Measurements from ENCODE around the gene MYO1C.
"Not testable (repeated sequence)": the region's sequence is repeated elsewhere in the genome, so short reads cannot be mapped to it uniquely, and the experiment has no call there.

The MYO1C gene

GRCh38 chr17:1464186-1464585 lies 28.3 kb downstream of the MYO1C start:
- no peak for DNase-seq (ENCODE audit: low read depth in 2 of 2)

GRCh38 chr17:1462164-1463112 lies 30.0 kb downstream of the MYO1C start:
- no peak for DNase-seq (ENCODE audit: low read depth in 2 of 2)

GRCh38 chr17:1461198-1461944 lies 31.1 kb downstream of the MYO1C start:
- DNase-seq (ENCODE audit: low read depth in 2 of 2): no peak

GRCh38 chr17:1460233-1460632 lies 32.3 kb downstream of the MYO1C start:
- DNase-seq (ENCODE audit: low read depth in 2 of 2): no peak

- DNase-seq (ENCODE audit: low read depth in 2 of 2): peak; percentile 95 to 98
These were observed 36.5 kb downstream of the MYO1C start, which contains the start of gene CRK for GRCh38 chr17:1455797-1456599. Gene CRK, minus strand, starts transcription at chr17:1456232. Its CDS starts 115 bp downstream, at chr17:1456117.

GRCh38 chr17:1455291-1455796 lies 37.1 kb downstream of the MYO1C start:
- no peak for DNase-seq (ENCODE audit: low read depth in 2 of 2)

GRCh38 chr17:1454541-1454940 lies 37.9 kb downstream of the MYO1C start:
- DNase-seq (ENCODE audit: low read depth in 2 of 2): no peak

- DNase-seq (ENCODE audit: low read depth in 2 of 2): not testable (repeated sequence)
These were observed 38.8 kb downstream of the MYO1C start for GRCh38 chr17:1453694-1454093.

GRCh38 chr17:1452836-1453235 lies 39.6 kb downstream of the MYO1C start:
- no peak for DNase-seq (ENCODE audit: low read depth in 2 of 2)

GRCh38 chr17:1450261-1450660 lies 42.2 kb downstream of the MYO1C start:
- not testable (repeated sequence) for DNase-seq (ENCODE audit: low read depth in 2 of 2)

GRCh38 chr17:1449412-1449967 lies 43.0 kb downstream of the MYO1C start:
- DNase-seq (ENCODE audit: low read depth in 2 of 2): no peak

- DNase-seq (ENCODE audit: low read depth in 2 of 2): no peak
These were observed 45.4 kb downstream of the MYO1C start for GRCh38 chr17:1447052-1447451.

GRCh38 chr17:1446201-1446600 lies 46.3 kb downstream of the MYO1C start:
- DNase-seq (ENCODE audit: low read depth in 2 of 2): no peak

- not testable (repeated sequence) for DNase-seq (ENCODE audit: low read depth in 2 of 2)
These were observed 46.8 kb downstream of the MYO1C start for GRCh38 chr17:1445695-1446094.

GRCh38 chr17:1442721-1443120 lies 49.8 kb downstream of the MYO1C start:
- DNase-seq (ENCODE audit: low read depth in 2 of 2): not testable (repeated sequence)

GRCh38 chr17:1442187-1442586 lies 50.3 kb downstream of the MYO1C start:
- no peak for DNase-seq (ENCODE audit: low read depth in 2 of 2)

GRCh38 chr17:1440921-1441320 lies 51.6 kb downstream of the MYO1C start:
- DNase-seq (ENCODE audit: low read depth in 2 of 2): no peak

GRCh38 chr17:1438593-1439083 lies 53.8 kb downstream of the MYO1C start:
- DNase-seq (ENCODE audit: low read depth in 2 of 2): no peak

GRCh38 chr17:1435326-1435725 lies 57.2 kb downstream of the MYO1C start:
- DNase-seq (ENCODE audit: low read depth in 2 of 2): no peak

GRCh38 chr17:1434150-1434549 lies 58.3 kb downstream of the MYO1C start:
- DNase-seq (ENCODE audit: low read depth in 2 of 2): no peak

- DNase-seq (ENCODE audit: low read depth in 2 of 2): no peak
These were observed 60.8 kb downstream of the MYO1C start for GRCh38 chr17:1431631-1432104.

All from stimulated activated CD8-positive, alpha-beta memory T cell treated with anti-CD3 and anti-CD28 coated beads, Interleukin-7, amount 100 ng/mL, for 1 hour (primary cell).